ENCODE results near the gene STARD7. TPM values are rescaled to one million over a fixed set of nuclear protein-coding genes. Genes with fewer than 3 reads are reported as not detected.
"Not testable (repeated sequence)": the region's sequence is repeated elsewhere in the genome, so short reads cannot be mapped to it uniquely, and the experiment has no call there.

The STARD7 gene
- total RNA-seq, 1 donor from 2014 or later = 158 TPM

GRCh38 chr2:96164459-96165184 lies 44.0 kb downstream of the STARD7 start:
- Mint-ChIP-seq H3K4me1 (peaks cover 55% of the 10 kb centered on the region), H3K36me3 (ENCODE audit: low read depth) (no peaks in the 10 kb centered on the region), H3K27ac (peak overlapping the region; percentile 95), H3K27me3 (no peaks in the 10 kb centered on the region), H3K9me3 (no peaks in the 10 kb centered on the region), H3K4me3 (peak overlapping the region; percentile 65)
- intact Hi-C loops (cut with micrococcal nuclease) = loop anchor here (1.0 kb wide), 2 partner anchors 10 to 18 kb away; no protein-coding TSS in a partner anchor
- DNase-seq (peak; percentile 43), ATAC-seq (ENCODE audit: low read depth) (peak; percentile 73)
- ChIA-PET CTCF (interaction anchor here (1.0 to 2.7 kb wide), 5 partner anchors 10 to 69 kb away, joined by 3 to 22 read pairs (median 13); partner anchors contain the start of genes ASTL and DUSP2), POLR2A (interaction anchor here (1.6 to 14.8 kb wide), 3 partner anchors 10 to 44 kb away, joined by 9 to 534 read pairs (median 17); partner anchors contain the start of genes ASTL, DUSP2 and STARD7)
- no peak for TF ChIP-seq CTCF (IDR thresholded peaks at IDR 0.05)

- Mint-ChIP-seq H3K9me3 (no peaks in the 10 kb centered on the region), H3K4me1 (peaks cover 59% of the 10 kb centered on the region), H3K27ac (peak overlapping the region; percentile 95), H3K27me3 (no peaks in the 10 kb centered on the region), H3K4me3 (peak overlapping the region; percentile 65), H3K36me3 (ENCODE audit: low read depth) (no peaks in the 10 kb centered on the region)
- POLR2A ChIA-PET = interaction anchor here (1.6 to 14.8 kb wide), 3 partner anchors 10 to 44 kb away, joined by 9 to 534 read pairs (median 17); partner anchors contain the start of genes ASTL, DUSP2 and STARD7
- intact Hi-C loops (cut with micrococcal nuclease) = loop anchor here (1.0 kb wide), 2 partner anchors 10 to 18 kb away; no protein-coding TSS in a partner anchor
- CTCF ChIA-PET = interaction anchor here (0.8 to 2.7 kb wide), 6 partner anchors 10 to 70 kb away, joined by 3 to 22 read pairs (median 9); partner anchors contain the start of genes ASTL and DUSP2
- DNase-seq (peak; percentile 60), ATAC-seq (ENCODE audit: low read depth) (peak; percentile 65)
- no peak for TF ChIP-seq CTCF (IDR thresholded peaks at IDR 0.05)
Measured at GRCh38 chr2:96163768-96164429, 44.7 kb downstream of the STARD7 start.

- no peaks in the 10 kb centered on the region for H3K36me3 Mint-ChIP-seq (ENCODE audit: low read depth)
- DNase-seq = no peak
- H3K4me3 Mint-ChIP-seq = peak overlapping the region; percentile 65
- POLR2A ChIA-PET = interaction anchor here (1.6 to 14.8 kb wide), 3 partner anchors 11 to 45 kb away, joined by 9 to 534 read pairs (median 17); partner anchors contain the start of genes ASTL, DUSP2 and STARD7
- H3K27ac Mint-ChIP-seq = peak overlapping the region; percentile 95
- TF ChIP-seq CTCF (IDR thresholded peaks at IDR 0.05) = no peak
- peaks cover 62% of the 10 kb centered on the region for H3K4me1 Mint-ChIP-seq
- intact Hi-C loops (cut with micrococcal nuclease) = no loop called here
- CTCF ChIA-PET = interaction anchor here (0.6 to 2.7 kb wide), 7 partner anchors 11 to 24 kb away, joined by 3 to 22 read pairs (median 5); partner anchors contain the start of genes ASTL and DUSP2
- ATAC-seq (ENCODE audit: low read depth) = peak; percentile 5
- H3K9me3 Mint-ChIP-seq = no peaks in the 10 kb centered on the region
- no peaks in the 10 kb centered on the region for H3K27me3 Mint-ChIP-seq
Measured at GRCh38 chr2:96163415-96163767, 45.2 kb downstream of the STARD7 start.

GRCh38 chr2:96161898-96162297 lies 46.7 kb downstream of the STARD7 start:
- no peaks in the 10 kb centered on the region for H3K36me3 Mint-ChIP-seq (ENCODE audit: low read depth)
- CTCF ChIA-PET = interaction anchor here (1.0 kb wide), 1 partner anchor 12 kb away, joined by 5 read pairs; no protein-coding TSS in a partner anchor
- POLR2A ChIA-PET = interaction anchor here (0.7 to 14.8 kb wide), 4 partner anchors 12 to 100 kb away, joined by 6 to 534 read pairs (median 12); partner anchors contain the start of genes ASTL and DUSP2
- H3K27ac Mint-ChIP-seq = peak overlapping the region; percentile 67
- ATAC-seq (ENCODE audit: low read depth) (no peak), DNase-seq (no peak)
- H3K27me3 Mint-ChIP-seq = no peaks in the 10 kb centered on the region
- no peak for TF ChIP-seq CTCF (IDR thresholded peaks at IDR 0.05)
- intact Hi-C loops (cut with micrococcal nuclease) = no loop called here
- no peaks in the 10 kb centered on the region for H3K9me3 Mint-ChIP-seq
- peaks cover 71% of the 10 kb centered on the region for H3K4me1 Mint-ChIP-seq
- no peak overlapping the region for H3K4me3 Mint-ChIP-seq

- H3K4me1 Mint-ChIP-seq = peaks cover 86% of the 10 kb centered on the region
- POLR2A ChIA-PET = interaction anchor here (4.0 to 6.6 kb wide), 2 partner anchors 15 to 22 kb away, joined by 26 to 210 read pairs; partner anchors contain the start of genes ASTL and DUSP2
- ATAC-seq (ENCODE audit: low read depth); H3K36me3 Mint-ChIP-seq (ENCODE audit: low read depth); H3K27ac Mint-ChIP-seq; H3K4me3 Mint-ChIP-seq; DNase-seq; H3K9me3 Mint-ChIP-seq; H3K27me3 Mint-ChIP-seq; intact Hi-C loops (cut with micrococcal nuclease): not testable (repeated sequence)
- CTCF ChIA-PET = interaction anchor here (3.9 kb wide), 1 partner anchor 14 kb away, joined by 21 read pairs; the partner anchor contains the start of gene DUSP2
Measured at GRCh38 chr2:96160366-96160765, 48.3 kb downstream of the STARD7 start.

All from activated B cell treated with CpG ODN at 0.5 μM for 24 hours (primary cell).